Osteocyte (in vitro differentiated cells): ENCODE results near the gene PTPRK. TPM values are rescaled to one million over a fixed set of nuclear protein-coding genes. Genes with fewer than 3 reads are reported as not detected.

Experiments
- DNase-seq: peaks from one replicate; pipeline ENCODE4 v3.0.0; 2021; ENCODE audit warnings: mixed read lengths; ENCODE audit not compliant: unreplicated experiment; ENCODE audit errors: extremely low spot score
- H3K27ac Mint-ChIP-seq: one replicate; pipeline ENCODE4 v1.8.0; 2021; ENCODE audit warnings: mild to moderate bottlenecking, mixed read lengths; ENCODE audit not compliant: unreplicated experiment
- H3K27me3 Mint-ChIP-seq: one replicate; pipeline ENCODE4 v1.8.0; 2021; ENCODE audit warnings: mixed read lengths; ENCODE audit not compliant: unreplicated experiment
- H3K36me3 Mint-ChIP-seq: one replicate; pipeline ENCODE4 v1.8.0; 2021; ENCODE audit warnings: mixed read lengths; ENCODE audit not compliant: unreplicated experiment
- H3K4me1 Mint-ChIP-seq: one replicate; pipeline ENCODE4 v1.8.0; 2021; ENCODE audit warnings: mixed read lengths; ENCODE audit not compliant: unreplicated experiment
- H3K4me3 Mint-ChIP-seq: one replicate; pipeline ENCODE4 v1.8.0; 2021; ENCODE audit warnings: mild to moderate bottlenecking, moderate library complexity, mixed read lengths; ENCODE audit not compliant: unreplicated experiment
- H3K9me3 Mint-ChIP-seq: one replicate; pipeline ENCODE4 v1.8.0; 2021; ENCODE audit warnings: mixed read lengths; ENCODE audit not compliant: unreplicated experiment
- CTCF ChIP-seq: fragments of 200-600 bp; sonication (generic); IDR thresholded peaks from 2 replicates; pipeline ENCODE4 v1.5.0; 2021; ENCODE audit warnings: antibody characterized with exemption, mild to moderate bottlenecking, moderate library complexity
- total RNA-seq: library from RNA; stranded (reverse); gene quantifications from 2 replicates; pipeline ENCODE4 v1.2.1, GENCODE V29; 2021

PTPRK gene
- total RNA-seq, 1 donor from 2014 or later = 130 TPM

GRCh38 chr6:128239146-128239545 lies 281.3 kb downstream of the PTPRK start:
- Mint-ChIP-seq H3K4me3 (no peak overlapping the region), H3K9me3 (no peaks in the 10 kb centered on the region), H3K36me3 (peaks cover 10% of the 10 kb centered on the region), H3K4me1 (peaks cover 54% of the 10 kb centered on the region), H3K27me3 (no peaks in the 10 kb centered on the region), H3K27ac (peak overlapping the region; percentile 38)
- no peak for TF ChIP-seq CTCF
- DNase-seq = no peak

GRCh38 chr6:128238225-128238624 lies 282.2 kb downstream of the PTPRK start:
- Mint-ChIP-seq H3K9me3 (no peaks in the 10 kb centered on the region), H3K36me3 (peaks cover 8% of the 10 kb centered on the region), H3K4me3 (no peak overlapping the region), H3K4me1 (peaks cover 45% of the 10 kb centered on the region), H3K27ac (no peak overlapping the region), H3K27me3 (no peaks in the 10 kb centered on the region)
- TF ChIP-seq CTCF = no peak
- DNase-seq = no peak

DNA sequence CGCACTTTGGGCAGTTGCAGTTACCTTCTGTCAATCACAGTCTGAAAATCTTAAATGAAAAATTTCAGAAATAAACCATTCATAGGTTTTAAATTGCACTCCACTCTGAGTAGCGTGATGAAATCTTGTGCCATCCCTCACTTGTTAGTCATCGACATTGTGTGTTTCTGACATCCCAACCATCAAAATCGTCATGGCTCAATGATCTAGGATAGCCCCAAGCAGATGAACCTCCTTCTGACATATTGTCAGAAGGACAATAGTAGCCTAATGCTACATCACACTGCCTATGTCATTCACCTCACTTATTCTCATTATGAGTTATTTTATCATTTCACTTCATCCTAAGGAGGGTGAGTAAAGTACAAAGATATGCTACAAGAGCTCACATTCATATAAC lies 284.8 kb downstream of the PTPRK start:
- H3K9me3 Mint-ChIP-seq = no peaks in the 10 kb centered on the region
- no peak for DNase-seq
- H3K27me3 Mint-ChIP-seq = no peaks in the 10 kb centered on the region
- no peak overlapping the region for H3K27ac Mint-ChIP-seq
- no peak for TF ChIP-seq CTCF
- H3K4me3 Mint-ChIP-seq = no peak overlapping the region
- H3K4me1 Mint-ChIP-seq = peaks cover 31% of the 10 kb centered on the region
- H3K36me3 Mint-ChIP-seq = peaks cover 10% of the 10 kb centered on the region

DNA sequence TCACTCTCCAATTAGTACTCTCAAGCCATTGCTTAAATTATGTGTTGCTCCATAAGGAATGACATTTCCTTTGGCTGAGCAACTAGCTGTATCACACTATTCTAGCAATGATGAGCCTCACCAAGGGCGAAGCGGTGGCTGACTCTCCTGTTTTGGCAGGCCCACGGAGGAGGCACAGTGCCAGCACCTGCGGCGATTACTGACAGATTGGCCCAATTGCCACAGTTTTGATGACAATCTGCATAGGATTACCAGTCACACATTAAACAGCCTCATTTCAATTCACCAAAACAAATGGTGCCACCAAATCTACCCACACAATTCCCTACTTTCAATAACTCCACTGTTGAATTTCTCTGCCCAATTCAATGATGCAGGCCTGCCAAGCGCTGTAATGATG lies 286.9 kb downstream of the PTPRK start:
- peaks cover 11% of the 10 kb centered on the region for H3K36me3 Mint-ChIP-seq
- no peak for DNase-seq
- no peak overlapping the region for H3K4me3 Mint-ChIP-seq
- H3K4me1 Mint-ChIP-seq = peaks cover 15% of the 10 kb centered on the region
- H3K27me3 Mint-ChIP-seq = no peaks in the 10 kb centered on the region
- TF ChIP-seq CTCF = no peak
- no peaks in the 10 kb centered on the region for H3K9me3 Mint-ChIP-seq
- no peak overlapping the region for H3K27ac Mint-ChIP-seq

- peaks cover 15% of the 10 kb centered on the region for H3K36me3 Mint-ChIP-seq
- peaks cover 1% of the 10 kb centered on the region for H3K4me1 Mint-ChIP-seq
- H3K27me3 Mint-ChIP-seq = no peaks in the 10 kb centered on the region
- DNase-seq = no peak
- no peaks in the 10 kb centered on the region for H3K9me3 Mint-ChIP-seq
- no peak overlapping the region for H3K27ac Mint-ChIP-seq
- TF ChIP-seq CTCF = no peak
- H3K4me3 Mint-ChIP-seq = no peak overlapping the region
Measured at GRCh38 chr6:128230267-128230989, 290.0 kb downstream of the PTPRK start.
